ENCODE measurements around the gene ALG6. TPM values are rescaled to one million over a fixed set of nuclear protein-coding genes. Genes with fewer than 3 reads are reported as not detected.

ALG6 gene
- total RNA-seq, 1 experiment from 2014 or later: 21.4 TPM

DNA sequence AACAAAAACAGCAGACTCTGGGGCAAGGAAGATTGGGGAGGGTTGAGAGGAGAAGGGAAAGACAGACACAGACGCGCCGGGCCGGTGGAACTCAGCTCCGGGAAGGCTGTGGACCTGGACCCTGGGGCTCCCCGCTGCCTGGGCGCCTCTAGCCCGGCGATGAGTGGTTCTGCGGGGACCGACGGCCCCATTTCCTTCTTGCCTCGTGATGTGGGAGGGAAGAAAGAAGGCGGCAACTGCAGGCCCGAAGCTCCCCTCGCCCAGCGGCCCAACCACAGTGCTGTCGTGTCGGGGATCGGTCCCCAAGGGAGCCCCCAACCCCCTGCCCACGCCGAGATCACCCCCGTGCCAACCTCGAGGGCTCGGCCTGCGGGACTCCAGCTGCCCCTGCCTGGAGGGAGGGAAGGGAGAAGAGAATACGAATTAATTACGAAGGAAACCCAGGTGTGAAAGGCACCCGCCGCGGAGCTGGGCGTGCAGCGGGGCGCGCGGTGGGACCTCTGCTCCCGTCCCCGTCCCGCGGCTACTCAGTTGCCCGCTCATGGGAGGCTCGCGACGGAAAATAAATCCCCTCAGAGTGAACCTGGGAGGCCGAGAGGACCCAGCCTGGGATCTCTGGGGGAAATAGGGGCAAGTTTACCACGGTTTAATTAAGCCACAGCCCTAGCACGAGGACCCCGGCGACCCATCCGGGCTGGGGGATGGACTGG is 37.7 kb upstream of the ALG6 start:
- no peak overlapping the region for H3K27ac ChIP-seq (ENCODE audit: insufficient read length, low read depth, low read length)
- H3K36me3 Mint-ChIP-seq (ENCODE audit: insufficient read depth in 1 of 3, low read depth in 3 of 3): no peaks in the 10 kb centered on the region; a peak in 1 of 7 replicates
- H2BK12ac ChIP-seq (ENCODE audit: insufficient read length, low read depth, low read length): no peak overlapping the region
- no peak overlapping the region for H3K56ac ChIP-seq (ENCODE audit: insufficient read length, low read depth, low read length)
- H3K4ac ChIP-seq (ENCODE audit: low read depth, low read length): no peak overlapping the region
- H4K8ac ChIP-seq (replicated peaks; ENCODE audit: insufficient read length, low read depth, low read length): no peak overlapping the region
- peak overlapping the region; percentile 77 for H3K4me2 ChIP-seq (ENCODE audit: insufficient read depth, insufficient read length, low read length)
- H2BK20ac ChIP-seq (ENCODE audit: low read depth, low read length, poor library complexity, severe bottlenecking): no peak overlapping the region
- H3K23ac ChIP-seq (ENCODE audit: insufficient read length, low read depth, low read length): no peak overlapping the region
- TF ChIP-seq, protein P1, sequence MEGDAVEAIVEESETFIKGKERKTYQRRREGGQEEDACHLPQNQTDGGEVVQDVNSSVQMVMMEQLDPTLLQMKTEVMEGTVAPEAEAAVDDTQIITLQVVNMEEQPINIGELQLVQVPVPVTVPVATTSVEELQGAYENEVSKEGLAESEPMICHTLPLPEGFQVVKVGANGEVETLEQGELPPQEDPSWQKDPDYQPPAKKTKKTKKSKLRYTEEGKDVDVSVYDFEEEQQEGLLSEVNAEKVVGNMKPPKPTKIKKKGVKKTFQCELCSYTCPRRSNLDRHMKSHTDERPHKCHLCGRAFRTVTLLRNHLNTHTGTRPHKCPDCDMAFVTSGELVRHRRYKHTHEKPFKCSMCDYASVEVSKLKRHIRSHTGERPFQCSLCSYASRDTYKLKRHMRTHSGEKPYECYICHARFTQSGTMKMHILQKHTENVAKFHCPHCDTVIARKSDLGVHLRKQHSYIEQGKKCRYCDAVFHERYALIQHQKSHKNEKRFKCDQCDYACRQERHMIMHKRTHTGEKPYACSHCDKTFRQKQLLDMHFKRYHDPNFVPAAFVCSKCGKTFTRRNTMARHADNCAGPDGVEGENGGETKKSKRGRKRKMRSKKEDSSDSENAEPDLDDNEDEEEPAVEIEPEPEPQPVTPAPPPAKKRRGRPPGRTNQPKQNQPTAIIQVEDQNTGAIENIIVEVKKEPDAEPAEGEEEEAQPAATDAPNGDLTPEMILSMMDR (conservative IDR thresholded peaks at IDR 0.05): no peak
- no peaks in the 10 kb centered on the region for H3K79me1 ChIP-seq (ENCODE audit: insufficient read depth, low read depth, low read length, poor library complexity, severe bottlenecking)
- H3K4me3 Mint-ChIP-seq: peak overlapping the region; percentile 62 to 80
- H3K18ac ChIP-seq (ENCODE audit: insufficient read length, low read depth, low read length): peak overlapping the region; percentile 45
- no peak overlapping the region for H2BK120ac ChIP-seq (ENCODE audit: low read depth, low read length, poor library complexity, severe bottlenecking)
- H4K20me1 ChIP-seq (ENCODE audit: control insufficient read depth, insufficient read depth, insufficient read length): no peaks in the 10 kb centered on the region
- H3K9me3 Mint-ChIP-seq: no peaks in the 10 kb centered on the region; a peak in 2 of 5 replicates
- peaks cover 53 to 60% of the 10 kb centered on the region in 2 experiments for H3K4me1 Mint-ChIP-seq
- H2BK15ac ChIP-seq (ENCODE audit: low read depth, low read length): no peak overlapping the region
- H4K91ac ChIP-seq (ENCODE audit: insufficient read length, low read depth, low read length): no peak overlapping the region
- no peak overlapping the region for H2AK5ac ChIP-seq (ENCODE audit: insufficient read length, low read length)
- peaks cover 14% of the 10 kb centered on the region; the same call in 1 of the 2 replicates for H3K27me3 ChIP-seq (ENCODE audit: insufficient read depth, low read length)
- no peak overlapping the region for H2AFZ ChIP-seq (ENCODE audit: low read length)
- peak overlapping the region in 1 of 3 experiments; percentile 89; a peak in 1 of 7 replicates for H3K27ac Mint-ChIP-seq
- H2BK5ac ChIP-seq (ENCODE audit: insufficient read length, low read length): no peak overlapping the region
- peaks cover 26% of the 10 kb centered on the region for H3K23me2 ChIP-seq (ENCODE audit: insufficient read length, low read depth, low read length, poor library complexity, severe bottlenecking)
- H3K9me3 ChIP-seq (ENCODE audit: control insufficient read depth, low read depth, low read length): no peaks in the 10 kb centered on the region
- H3K14ac ChIP-seq (ENCODE audit: insufficient read depth, low read length): peak overlapping the region; percentile 58; the same call in 1 of the 2 replicates
- DNase-seq: peak; percentile 38
- peaks cover 19% of the 10 kb centered on the region; the same call in 1 of the 2 replicates for H3K4me1 ChIP-seq (ENCODE audit: insufficient read depth, low read length)
- H3K9ac ChIP-seq (ENCODE audit: extremely low read depth, insufficient read length, low read length): no peak overlapping the region
- H4K5ac ChIP-seq (ENCODE audit: insufficient read length, low read depth, low read length): no peak overlapping the region
- WGBS (ENCODE audit: extremely low coverage, insufficient read length, low lambda C conversion rate): no CpG with 5 or more reads among the region's 50 CpGs
- H3K27me3 Mint-ChIP-seq (ENCODE audit: low read depth): peaks cover 92% of the 10 kb centered on the region
- no peaks in the 10 kb centered on the region for H3K79me2 ChIP-seq (ENCODE audit: insufficient read depth, low read length)
- no peak overlapping the region for H3T11ph ChIP-seq (ENCODE audit: low read length)

Measured in H9 (cell line).